HCEC 1CT (cell line): ENCODE data around the gene KDM4D.
"Not testable (repeated sequence)": the region's sequence is repeated elsewhere in the genome, so short reads cannot be mapped to it uniquely, and the experiment has no call there.

Source experiments
- DNase-seq: peaks from one replicate; pipeline ENCODE4 v3.0.0-alpha.2; 2017

The KDM4D gene

DNA sequence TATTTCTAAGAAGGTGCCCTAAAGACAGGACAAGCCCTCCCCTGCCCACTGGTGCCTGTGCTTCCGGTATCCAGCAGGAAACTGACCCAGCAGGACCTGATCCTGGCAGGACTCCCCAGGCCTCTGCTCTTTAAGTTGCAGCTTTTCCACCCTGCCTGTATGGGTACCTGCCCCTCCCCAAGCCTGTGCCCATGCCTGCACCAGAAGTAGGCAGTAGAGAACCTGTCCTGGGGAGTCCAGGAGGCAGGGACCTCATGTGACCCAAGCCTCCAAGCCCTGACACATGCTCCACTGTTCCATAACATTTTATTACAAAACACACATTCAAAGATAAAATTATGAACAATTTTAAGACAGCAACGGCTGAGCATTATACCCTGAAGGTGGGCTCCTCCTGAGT is 14.3 kb upstream of the KDM4D start:
- DNase-seq = no peak

DNA sequence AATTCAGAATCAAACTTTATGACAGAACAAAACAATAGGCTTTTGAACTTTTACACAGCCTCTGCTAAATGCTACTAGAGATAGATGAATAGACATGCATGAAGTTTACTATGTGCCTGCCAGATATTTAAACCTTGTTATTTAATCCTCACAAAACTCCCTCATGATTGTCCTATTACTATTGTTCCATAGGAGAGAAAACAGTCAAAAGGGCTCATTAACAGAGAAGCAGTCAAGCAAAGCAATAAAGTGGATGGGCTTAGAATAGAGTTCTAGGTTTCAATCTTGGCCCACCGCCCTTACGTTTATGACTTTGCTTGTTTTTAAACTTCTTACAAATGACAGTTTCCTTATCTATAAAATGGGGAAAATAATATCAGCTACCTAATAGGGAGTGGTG is 13.0 kb upstream of the KDM4D start:
- DNase-seq = no peak

DNA sequence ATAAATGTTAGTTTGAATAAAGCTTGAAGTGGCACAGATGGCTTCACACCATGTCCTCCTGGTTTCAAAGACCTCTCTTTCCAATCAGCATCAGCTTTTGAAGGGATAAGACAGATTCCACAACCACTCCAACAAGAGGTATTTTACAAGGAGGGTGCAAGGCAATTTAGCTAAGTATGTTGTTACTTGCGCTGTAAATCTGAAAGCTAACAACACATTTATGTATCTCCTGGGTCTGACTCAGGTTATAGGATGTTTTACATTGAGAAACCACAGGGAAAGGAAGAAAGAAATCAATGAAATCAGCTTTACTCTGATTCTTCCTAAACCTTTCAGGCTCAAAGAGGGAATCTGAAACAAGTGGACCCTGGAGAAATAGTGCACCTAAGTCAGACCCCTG is 12.3 kb upstream of the KDM4D start:
- no peak for DNase-seq

DNA sequence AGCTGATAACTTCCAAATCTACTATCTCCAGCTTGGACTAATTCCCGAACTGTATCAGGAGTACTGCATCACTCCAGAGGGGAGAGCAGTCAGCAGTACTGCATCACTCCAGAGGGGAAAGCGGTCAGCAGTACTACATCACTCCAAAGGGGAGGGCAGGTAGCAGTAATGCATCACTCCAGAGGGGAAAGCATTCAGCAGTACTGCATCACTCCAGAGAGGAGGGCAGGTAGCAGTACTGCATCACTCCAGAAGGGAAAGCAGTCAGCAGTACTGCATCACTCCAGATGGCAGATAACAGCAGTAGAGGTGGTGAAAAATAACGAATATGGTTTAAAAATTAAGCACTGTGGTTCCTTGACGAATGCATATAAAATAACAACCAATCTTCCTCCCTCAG is 8.6 kb upstream of the KDM4D start:
- DNase-seq = no peak

DNA sequence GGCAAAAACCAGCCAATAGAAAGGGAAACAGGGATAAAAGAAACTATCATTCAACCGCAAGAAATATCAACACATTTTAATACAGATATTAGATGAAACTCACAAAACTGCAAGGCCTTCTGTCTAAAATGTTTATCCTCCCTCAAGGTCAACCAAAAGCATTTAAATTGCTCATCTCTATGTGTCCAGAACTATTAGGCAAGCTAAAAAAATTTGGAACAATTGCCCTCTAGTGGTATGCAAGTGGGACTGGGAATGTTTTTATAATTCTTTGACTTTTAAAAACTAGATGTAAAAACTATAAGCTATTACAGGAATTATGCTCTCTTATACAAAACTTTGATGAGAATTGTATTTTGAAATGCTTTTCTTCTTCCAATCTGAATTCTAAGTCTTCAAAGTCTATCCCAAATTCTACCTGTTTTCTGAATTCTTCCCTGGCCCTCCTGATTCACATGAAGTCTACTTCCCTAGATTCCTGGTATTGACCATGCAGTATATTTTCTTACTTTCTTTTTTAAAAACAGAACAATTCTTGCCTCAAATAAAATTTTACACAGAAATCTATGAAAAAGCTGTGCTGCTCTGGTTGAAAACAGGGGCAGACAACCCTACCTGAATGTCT is 5.1 kb upstream of the KDM4D start:
- peak; percentile 79 for DNase-seq

DNA sequence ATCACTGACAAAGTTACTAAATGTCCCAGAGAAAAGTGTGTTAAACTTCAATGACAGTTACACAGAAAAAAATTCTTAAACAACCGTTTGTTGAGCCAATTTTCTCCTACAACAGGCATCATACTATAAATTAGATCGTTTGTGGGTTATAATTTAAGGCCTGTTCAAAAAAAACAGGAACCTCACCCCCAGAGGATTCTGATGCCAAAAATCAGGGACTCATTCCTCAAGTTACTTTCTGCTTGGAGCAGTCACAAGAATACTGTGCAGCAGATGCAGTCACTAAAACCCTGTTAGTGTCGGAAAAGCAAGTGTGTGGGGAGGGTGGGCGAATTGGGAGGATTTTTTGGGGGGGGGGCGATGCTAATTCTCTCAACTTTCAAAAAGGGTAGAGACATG is 810 bp upstream of the KDM4D start:
- DNase-seq = no peak

DNA sequence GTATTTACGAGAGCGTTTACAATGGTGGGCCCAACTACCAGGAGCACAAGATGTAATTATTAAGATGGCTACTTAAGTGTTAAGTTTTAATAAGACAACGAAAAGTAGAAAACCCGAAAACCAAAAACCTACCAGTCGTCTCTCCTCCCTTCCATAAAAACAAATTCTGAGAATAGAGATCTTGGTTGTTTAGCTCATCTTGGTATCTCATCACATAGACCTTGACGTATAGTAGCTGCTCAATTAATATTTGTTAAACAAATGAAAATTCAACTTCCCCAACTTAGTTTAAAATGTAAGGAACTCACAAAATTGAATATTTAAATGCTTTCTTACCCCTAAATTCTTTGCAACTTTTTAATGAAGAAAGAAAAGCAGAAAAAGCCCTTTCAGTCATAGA is 669 bp downstream of the KDM4D start:
- no peak for DNase-seq

DNA sequence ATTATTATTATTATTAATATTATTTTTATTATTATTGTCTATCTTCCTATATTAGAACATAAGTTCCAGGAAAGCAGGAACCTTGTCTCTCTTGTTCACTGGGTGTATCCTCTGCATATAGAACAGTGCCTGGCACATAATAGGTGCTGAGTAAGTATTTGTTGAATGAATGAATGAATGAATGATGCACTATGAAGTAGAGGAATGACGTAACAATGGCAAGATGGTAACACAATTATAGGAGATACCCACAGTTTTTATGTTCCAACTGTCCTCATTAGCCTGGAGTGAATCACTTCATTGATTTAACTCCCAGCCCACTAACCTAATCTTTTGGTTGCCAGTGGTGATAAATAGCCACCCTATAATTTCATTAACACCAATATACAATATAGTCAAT is 2.1 kb downstream of the KDM4D start:
- DNase-seq = no peak

DNA sequence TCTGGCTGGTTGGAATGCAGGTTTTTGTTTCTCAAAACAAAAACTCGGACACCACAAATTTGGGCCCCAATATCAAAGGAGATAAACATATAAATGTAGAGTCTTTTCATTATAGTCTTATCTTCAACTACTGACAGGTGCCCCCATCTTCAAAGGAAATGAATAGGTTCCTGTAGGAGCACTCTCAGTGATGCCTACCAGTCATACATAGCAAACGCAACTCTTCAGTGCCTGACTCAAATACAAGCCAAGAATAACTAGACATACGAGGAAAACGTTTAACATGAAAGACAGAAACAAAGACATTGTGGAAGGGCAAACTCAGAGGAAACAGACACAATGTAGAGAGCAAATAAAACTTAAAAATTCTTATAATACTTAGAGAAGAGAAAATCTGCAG is 13.9 kb downstream of the KDM4D start:
- no peak for DNase-seq

DNA sequence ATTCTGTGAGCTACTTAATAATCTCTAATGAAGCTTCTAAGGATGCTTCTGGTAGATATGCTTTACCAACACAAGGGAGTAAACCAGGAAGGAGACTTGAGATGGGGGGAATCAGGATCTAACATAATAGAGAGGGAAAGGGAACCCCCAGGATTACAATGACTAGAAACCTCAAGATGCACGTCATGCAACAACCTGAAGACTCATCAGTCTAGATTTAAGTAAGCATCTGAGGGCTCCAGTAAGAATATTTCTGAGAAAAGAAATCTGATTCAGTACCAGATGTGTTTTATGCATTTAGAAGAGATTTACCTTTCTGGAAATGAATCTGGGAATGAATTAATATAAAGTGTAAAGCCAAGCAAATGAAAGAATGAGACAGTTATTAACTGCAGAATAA is 15.2 kb downstream of the KDM4D start:
- DNase-seq = no peak

DNA sequence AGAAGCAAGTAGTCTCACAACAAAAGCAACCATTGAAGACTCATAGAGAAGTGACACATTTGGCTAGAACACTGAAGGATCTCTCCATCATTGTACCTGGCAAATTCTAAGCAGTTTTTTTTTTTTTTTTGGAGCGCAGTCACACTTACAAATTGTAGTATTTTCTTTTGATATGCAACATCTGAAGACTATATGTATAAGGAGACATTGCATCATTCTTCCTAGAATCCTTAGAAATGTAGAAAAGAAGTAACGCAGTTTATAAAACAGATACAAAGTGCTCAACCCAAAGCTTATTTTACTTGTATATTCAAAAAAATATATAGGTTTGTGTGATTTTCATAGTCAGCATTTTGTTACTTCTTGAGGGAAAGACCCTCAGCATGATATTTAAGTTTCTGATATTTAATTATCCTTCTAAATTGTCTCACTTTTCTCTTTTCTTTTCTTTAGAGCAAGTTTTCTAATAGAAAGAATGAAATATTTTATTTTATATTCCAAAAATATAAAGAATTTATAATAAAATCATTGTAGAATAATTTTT is 20.0 kb downstream of the KDM4D start:
- no peak for DNase-seq

DNA sequence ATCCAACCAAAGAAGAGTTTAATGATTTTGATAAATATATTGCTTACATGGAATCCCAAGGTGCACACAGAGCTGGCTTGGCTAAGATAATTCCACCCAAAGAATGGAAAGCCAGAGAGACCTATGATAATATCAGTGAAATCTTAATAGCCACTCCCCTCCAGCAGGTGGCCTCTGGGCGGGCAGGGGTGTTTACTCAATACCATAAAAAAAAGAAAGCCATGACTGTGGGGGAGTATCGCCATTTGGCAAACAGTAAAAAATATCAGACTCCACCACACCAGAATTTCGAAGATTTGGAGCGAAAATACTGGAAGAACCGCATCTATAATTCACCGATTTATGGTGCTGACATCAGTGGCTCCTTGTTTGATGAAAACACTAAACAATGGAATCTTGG is 23.9 kb downstream of the KDM4D start:
- no peak for DNase-seq

DNA sequence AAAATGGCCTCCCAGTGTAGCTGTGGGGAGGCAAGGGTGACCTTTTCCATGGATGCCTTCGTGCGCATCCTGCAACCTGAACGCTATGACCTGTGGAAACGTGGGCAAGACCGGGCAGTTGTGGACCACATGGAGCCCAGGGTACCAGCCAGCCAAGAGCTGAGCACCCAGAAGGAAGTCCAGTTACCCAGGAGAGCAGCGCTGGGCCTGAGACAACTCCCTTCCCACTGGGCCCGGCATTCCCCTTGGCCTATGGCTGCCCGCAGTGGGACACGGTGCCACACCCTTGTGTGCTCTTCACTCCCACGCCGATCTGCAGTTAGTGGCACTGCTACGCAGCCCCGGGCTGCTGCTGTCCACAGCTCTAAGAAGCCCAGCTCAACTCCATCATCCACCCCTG is 24.8 kb downstream of the KDM4D start:
- no peak for DNase-seq

DNA sequence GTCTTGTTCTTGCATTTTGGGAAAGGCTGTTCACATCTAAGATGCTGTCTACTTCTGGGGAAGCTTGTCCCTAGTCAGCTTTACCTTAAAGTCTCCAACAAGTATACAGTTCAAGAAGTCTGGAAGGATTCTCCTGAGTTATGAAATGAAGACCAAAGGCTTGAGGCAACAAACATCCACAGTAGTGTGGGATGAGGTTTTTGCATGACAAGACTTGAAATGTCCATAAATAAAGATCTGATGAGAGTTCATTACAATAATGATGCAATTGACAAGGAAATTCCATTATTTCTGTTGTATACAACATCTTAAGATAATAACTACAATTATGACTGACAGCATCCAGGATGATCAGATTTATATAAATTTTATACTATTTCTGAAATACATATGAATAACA is 30.2 kb downstream of the KDM4D start:
- no peak for DNase-seq

DNA sequence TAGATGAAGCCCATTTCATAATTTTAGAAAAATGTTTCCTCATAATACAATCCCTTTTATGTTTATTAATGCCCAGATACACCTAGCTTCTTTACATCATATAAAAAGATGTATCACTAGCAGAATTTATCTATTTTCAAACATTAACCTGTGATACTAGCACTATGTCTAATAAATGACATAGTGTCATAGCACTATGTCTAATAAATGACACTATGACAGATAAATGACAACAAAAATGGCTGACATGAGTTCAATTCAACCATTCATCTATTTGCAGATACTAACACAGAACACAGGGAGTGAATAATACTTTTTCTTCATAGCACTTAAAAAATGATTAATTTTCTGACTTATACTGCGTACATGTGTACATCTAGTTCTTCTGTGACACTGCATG is 32.1 kb downstream of the KDM4D start:
- DNase-seq = no peak

DNA sequence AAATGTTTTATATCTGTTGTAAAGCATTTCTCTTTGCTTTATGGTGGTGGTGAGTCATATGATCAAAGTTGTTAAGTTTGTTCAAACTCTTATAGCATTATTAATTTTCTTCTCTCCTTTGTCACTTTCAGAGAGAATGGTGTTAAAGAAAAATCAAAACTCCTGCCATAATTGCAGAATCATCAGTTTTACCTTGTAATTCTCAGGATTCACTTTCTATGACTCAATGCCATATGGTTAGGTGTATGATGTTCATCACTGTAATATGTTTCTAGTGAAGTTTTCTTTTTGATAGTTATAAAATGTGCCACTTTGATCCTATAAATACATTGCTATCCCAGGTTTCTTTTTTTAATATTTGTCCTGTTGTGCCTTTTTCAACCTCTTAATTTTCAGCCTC is 37.9 kb downstream of the KDM4D start:
- DNase-seq = no peak

DNA sequence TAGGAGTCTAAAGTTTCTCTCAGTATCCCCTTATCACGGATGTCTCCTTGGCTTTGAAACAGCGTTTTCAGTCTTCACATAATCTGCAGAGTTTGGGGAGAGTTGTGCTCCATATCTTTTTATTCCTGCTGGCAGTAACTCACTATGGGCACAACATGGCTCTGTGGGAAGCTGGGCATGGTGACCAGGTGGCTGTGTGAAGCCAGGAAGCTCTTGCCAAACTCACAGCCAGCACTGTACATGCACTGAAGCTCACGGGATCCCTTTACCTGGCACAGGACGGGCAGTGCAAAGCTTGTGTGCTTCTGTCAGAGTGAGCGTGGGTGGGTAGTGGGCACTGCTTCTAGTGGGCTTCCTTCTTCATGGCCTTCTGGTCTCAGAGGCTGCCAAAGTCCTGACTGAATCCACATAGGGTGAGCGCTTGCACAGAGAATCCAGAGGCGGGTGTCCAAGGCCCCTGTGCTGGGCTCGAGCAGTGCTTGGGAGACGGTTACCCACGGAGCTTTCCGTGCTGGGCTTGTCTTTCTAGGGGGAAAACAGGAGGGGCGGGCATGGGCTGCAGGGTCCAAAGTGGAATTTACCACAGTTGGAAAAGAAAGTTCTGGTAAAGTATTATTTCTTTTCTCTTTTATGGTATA is 40.8 kb downstream of the KDM4D start:
- DNase-seq = no peak

DNA sequence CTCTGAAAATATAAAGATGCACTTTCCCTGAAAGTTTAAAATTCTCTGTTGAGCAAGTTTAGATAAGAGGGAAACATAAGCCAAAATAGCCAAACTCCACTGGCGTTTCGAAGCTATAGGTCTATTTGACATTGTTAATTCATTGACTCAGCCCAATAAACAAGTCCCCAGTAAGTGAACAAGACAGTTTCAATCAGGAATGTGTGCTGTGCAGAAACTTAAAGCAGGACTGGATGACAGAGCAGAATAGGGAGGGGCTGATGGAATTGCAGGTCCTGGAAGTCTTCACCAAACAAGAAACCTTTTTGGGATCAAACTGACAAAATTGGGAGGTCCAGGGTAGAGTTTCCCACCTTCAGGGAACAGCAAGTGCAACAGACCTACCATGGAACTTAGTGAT is 42.6 kb downstream of the KDM4D start:
- no peak for DNase-seq

DNA sequence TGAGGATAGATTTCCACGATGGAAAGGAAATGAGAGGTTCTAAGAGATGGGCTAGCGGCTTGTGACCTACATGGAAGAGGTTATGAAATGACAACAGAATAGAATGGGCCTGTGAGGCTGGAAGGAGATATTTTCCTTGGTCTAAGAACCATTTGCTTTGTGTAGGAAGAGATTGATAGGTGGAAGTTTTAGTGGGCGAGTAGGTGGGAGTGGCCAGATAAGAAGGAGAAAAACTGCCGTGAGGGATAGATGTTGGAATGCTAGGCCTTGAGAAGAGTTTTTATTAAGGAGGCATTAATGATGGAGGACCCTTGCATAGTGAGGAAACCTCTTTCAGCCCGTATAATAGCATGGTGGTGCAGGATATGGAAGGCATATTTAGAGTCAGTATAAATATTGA is 48.0 kb downstream of the KDM4D start:
- not testable (repeated sequence) for DNase-seq

DNA sequence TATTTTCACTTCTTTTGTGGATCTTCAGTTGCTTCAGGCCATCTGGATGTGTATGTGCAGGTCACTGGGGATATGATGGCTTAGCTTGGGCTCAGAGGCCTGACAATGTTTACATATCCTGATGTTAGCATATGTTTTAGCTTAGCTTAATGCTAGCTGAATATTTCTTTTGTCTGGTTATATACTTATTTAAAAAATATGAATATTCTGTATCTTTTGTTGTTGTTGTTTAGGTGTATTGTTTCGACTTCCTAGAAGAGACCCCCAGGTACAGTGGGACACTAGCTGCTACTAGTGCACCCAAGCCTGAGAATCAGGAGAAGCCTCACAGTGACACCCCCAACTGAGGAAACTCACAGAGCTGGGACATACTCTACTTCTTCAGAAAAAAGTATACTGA is 51.4 kb downstream of the KDM4D start, which contains the start of gene KDM4E:
TSS of gene KDM4E (plus strand) at position 301 of the 400 bp plus-strand sequence. CDS start 300 bp downstream, outside the sequence.
- DNase-seq = no peak

DNA sequence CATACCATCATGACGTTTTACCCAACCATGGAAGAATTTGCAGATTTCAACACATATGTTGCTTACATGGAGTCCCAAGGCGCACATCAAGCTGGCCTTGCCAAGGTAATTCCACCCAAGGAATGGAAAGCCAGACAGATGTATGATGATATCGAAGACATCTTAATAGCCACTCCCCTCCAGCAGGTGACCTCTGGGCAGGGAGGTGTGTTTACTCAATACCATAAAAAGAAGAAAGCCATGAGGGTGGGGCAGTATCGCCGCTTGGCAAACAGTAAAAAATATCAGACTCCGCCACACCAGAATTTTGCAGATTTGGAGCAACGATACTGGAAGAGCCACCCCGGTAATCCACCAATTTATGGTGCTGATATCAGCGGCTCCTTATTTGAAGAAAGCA is 52.1 kb downstream of the KDM4D start:
- not testable (repeated sequence) for DNase-seq

DNA sequence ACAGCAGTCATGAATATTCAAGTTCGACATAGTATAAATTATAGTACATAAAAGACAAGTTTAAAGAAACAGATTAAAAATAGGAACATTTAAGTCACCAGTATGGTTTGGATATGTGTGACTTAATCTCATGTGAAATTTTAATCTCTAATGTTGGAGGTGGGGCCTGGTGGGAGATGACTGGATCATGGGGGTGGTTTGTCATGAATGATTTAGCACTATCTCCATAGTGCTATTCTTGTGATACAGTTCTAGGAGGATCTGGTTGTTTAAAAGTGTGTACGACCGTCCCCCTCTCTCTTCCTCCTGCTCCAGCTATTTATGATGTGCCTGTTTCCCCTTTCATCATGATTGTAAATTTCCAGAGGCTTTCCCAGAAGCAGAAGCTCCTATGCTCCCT is 54.8 kb downstream of the KDM4D start:
- DNase-seq = no peak

DNA sequence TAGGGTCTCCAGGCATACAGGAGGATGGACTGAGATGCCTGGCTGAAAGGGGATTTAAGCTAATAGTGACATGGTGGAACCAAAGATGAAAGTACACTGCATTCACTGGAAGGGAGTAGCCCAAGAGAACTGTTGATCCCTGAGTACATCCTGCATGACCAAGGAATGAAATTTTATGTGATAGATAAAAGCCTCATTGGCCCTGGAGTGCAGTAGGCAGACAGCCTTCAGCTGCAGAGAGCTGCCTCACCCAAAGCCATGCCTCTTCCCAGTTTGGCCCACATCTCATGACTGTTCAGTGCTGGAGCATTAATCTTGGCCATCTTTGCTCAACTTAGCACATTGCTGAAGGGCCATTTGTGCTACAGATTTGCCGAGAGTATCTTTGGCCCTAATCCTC is 59.5 kb downstream of the KDM4D start:
- no peak for DNase-seq

DNA sequence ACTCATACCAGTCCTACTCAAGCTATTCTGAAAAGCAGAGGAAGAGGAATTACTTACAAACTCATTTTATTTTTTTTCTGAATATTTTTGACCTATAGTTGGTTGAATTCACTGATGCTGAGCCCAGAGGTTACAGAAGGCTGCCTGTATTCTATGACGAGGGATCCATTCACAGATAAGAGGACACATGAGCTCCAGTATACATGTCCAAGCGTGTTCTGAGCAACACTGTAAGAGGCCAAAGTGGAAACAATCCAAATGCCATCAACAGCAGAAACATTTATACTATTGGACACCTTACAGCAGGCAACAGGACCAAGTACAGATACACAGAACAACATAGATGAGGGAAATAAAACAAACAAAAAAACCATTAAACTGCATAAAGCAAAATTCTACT is 61.8 kb downstream of the KDM4D start:
- no peak for DNase-seq
